Measurements from ENCODE around the gene CCDC171.

DNA sequence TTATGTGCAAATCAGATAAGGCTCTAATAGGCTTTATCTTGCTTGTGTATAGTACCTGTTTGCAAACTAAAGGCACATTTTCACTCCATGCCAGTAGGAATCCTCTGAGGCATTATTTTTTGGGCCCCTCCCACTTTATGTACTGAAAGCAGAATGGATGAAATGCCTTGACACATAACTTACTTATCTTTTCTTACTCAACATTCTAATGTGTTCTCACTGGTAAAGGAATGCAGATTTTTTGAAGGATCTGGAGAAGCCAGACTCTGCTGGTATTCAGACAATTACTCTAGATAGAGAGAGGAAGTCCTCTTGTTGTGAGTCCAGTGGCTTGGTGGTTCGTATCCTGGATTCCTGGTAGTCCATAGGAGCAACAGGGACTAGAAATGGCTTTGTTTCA is 336.7 kb downstream of the CCDC171 start:
- TF ChIP-seq CTCF (IDR thresholded peaks at IDR 0.05) (no peak), POLR2A (IDR thresholded peaks at IDR 0.05) (no peak)

Data from right lobe of liver (tissue), 4 donors.